ENCODE measurements around the gene GMCL1.

DNA sequence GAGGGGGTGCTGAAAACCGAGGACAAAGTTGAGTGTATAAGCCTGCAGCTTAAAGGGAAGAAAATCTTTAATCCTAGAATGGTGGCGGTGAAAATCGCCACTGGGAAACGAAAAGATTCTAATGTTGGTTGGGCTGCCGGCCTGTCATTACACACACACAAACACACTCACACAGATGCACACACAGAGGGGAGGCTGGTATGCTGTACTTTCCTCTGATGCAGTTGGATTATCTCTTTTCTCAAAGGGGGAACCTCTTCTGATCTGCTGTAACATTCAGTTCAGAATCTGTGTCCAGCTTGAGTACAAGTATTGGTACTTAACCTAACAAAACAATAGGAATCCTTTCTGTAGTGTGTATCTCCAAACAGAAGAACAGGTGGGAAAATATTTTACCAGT, 48.5 kb upstream of the GMCL1 start:
- TF ChIP-seq ZNF12 (CRISPR knock-in tag; IDR thresholded peaks at IDR 0.05) (no peak), KLF1 (tag; IDR thresholded peaks at IDR 0.05) (no peak), ZNF785 (CRISPR knock-in tag; IDR thresholded peaks at IDR 0.05) (no peak), SP2 (IDR thresholded peaks at IDR 0.05; ENCODE audit: extremely low read depth, low read depth, low read length, poor library complexity, severe bottlenecking) (no peak), NFE2L1 (tag; IDR thresholded peaks at IDR 0.05; ENCODE audit: borderline replicate concordance, low read depth) (no peak), OTX1 (CRISPR knock-in tag; IDR thresholded peaks at IDR 0.05) (no peak), CTBP1 (IDR thresholded peaks at IDR 0.05; ENCODE audit: borderline replicate concordance) (no peak), RAD51 (IDR thresholded peaks at IDR 0.05; ENCODE audit: borderline replicate concordance, low read depth) (no peak), PURB (CRISPR knock-in tag; IDR thresholded peaks at IDR 0.05; ENCODE audit: low read depth) (no peak), CHD2 (IDR thresholded peaks at IDR 0.05; ENCODE audit: low read depth, low read length) (no peak), E2F1 (CRISPR knock-in tag; IDR thresholded peaks at IDR 0.05) (no peak)
- TF ChIP-seq, protein P1, sequence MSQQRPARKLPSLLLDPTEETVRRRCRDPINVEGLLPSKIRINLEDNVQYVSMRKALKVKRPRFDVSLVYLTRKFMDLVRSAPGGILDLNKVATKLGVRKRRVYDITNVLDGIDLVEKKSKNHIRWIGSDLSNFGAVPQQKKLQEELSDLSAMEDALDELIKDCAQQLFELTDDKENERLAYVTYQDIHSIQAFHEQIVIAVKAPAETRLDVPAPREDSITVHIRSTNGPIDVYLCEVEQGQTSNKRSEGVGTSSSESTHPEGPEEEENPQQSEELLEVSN (IDR thresholded peaks at IDR 0.05; ENCODE audit: borderline replicate concordance in 1 of 2, extremely low read depth in 1 of 2, insufficient read depth in 1 of 2, insufficient read length in 1 of 2, low read depth in 1 of 2, low read length in 1 of 2, poor library complexity in 1 of 2, severe bottlenecking in 1 of 2) = no peak
